ENCODE results near the gene CYB5RL. TPM values are rescaled to one million over a fixed set of nuclear protein-coding genes. Genes with fewer than 3 reads are reported as not detected.

The CYB5RL gene
- total RNA-seq, 3 donors from 2014 or later (not counting 1 experiment from before 2014, with no cell fraction given), result 5.6 to 6.7 (median 6.2) TPM

GRCh38 chr1:54199151-54199764, 572 bp downstream of the CYB5RL start:
- Mint-ChIP-seq H3K27me3 (ENCODE audit: low read depth in 2 of 2) (no peaks in the 10 kb centered on the region), H3K4me3 (peak overlapping the region; percentile 92)

GRCh38 chr1:54193453-54193852, 6.4 kb downstream of the CYB5RL start:
- no peak overlapping the region for H3K4me3 ChIP-seq (ENCODE audit: low read length)
- Mint-ChIP-seq H3K4me3 (no peak overlapping the region), H3K27me3 (ENCODE audit: low read depth in 2 of 2) (no peaks in the 10 kb centered on the region), H3K4me1 (no peaks in the 10 kb centered on the region), H3K27ac (no peak overlapping the region), H3K9me3 (no peaks in the 10 kb centered on the region), H3K36me3 (no peaks in the 10 kb centered on the region)
- H3K27me3 ChIP-seq (ENCODE audit: control insufficient read depth, insufficient read depth, low read length), result no peaks in the 10 kb centered on the region
- H3K27ac ChIP-seq (ENCODE audit: low read length), result no peak overlapping the region
- WGBS (ENCODE audit: insufficient coverage), result 98% methylated on average over 5 of the region's 5 CpGs
- peaks cover 10% of the 10 kb centered on the region for H3K36me3 ChIP-seq (ENCODE audit: control insufficient read depth, insufficient read depth, low read length)
- intact Hi-C loops (cut with micrococcal nuclease), result no loop called here
- ATAC-seq (no peak), DNase-seq (no peak)
- H3K4me1 ChIP-seq (ENCODE audit: control insufficient read depth, insufficient read depth, low read length), result no peaks in the 10 kb centered on the region
- no peak for TF ChIP-seq CTCF (IDR thresholded peaks at IDR 0.05)
- H3K9me3 ChIP-seq (ENCODE audit: control insufficient read depth, insufficient read depth, low read length), result no peaks in the 10 kb centered on the region

More at GRCh38 chr1:54199151-54199764, 572 bp downstream of the CYB5RL start:
- Histone ChIP-seq H3K4me3 (ENCODE audit: low read length) (peak overlapping the region; percentile 83), H3K27ac (ENCODE audit: low read length) (no peak overlapping the region), H3K9me3 (ENCODE audit: control insufficient read depth, insufficient read depth, low read length) (no peaks in the 10 kb centered on the region), H3K27me3 (ENCODE audit: control insufficient read depth, insufficient read depth, low read length) (no peaks in the 10 kb centered on the region), H3K4me1 (ENCODE audit: control insufficient read depth, insufficient read depth, low read length) (peaks cover 13% of the 10 kb centered on the region), H3K36me3 (ENCODE audit: control insufficient read depth, insufficient read depth, low read length) (peaks cover 3% of the 10 kb centered on the region)
- 12% methylated on average over 17 of the region's 17 CpGs for WGBS (ENCODE audit: insufficient coverage)
- intact Hi-C loops (cut with micrococcal nuclease), result no loop called here
- no peak for DNase-seq
- no peaks in the 10 kb centered on the region for H3K9me3 Mint-ChIP-seq
- peak overlapping the region; percentile 84 to 90 for H3K27ac Mint-ChIP-seq
- no peak for ATAC-seq
- H3K4me1 Mint-ChIP-seq, result peaks cover 32 to 36% of the 10 kb centered on the region in 2 donors
- TF ChIP-seq CTCF (IDR thresholded peaks at IDR 0.05), result no peak
- H3K36me3 Mint-ChIP-seq, result no peaks in the 10 kb centered on the region

DNA sequence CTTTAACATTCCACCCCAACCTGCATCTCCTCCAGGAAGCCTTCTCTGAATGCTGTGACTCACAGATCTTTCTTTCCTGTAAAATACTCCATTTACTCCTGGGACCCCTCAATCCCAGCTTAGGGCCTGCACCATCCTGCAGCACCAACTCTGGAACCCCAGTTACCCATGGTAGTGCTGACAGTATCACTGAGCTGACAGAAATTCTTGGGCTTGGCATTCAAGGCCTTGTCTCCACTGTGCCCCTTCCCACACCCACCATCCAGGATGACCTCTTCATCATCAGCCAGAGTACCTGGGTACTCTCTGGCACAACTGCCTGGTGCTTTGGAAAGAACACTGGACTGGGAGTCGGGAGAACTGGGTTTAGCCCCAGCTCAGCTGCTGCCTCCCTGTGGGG, 8.3 kb downstream of the CYB5RL start:
- H3K4me1 ChIP-seq (ENCODE audit: control insufficient read depth, insufficient read depth, low read length), result no peaks in the 10 kb centered on the region
- no peaks in the 10 kb centered on the region for H3K27me3 ChIP-seq (ENCODE audit: control insufficient read depth, insufficient read depth, low read length)
- intact Hi-C loops (cut with micrococcal nuclease), result no loop called here
- DNase-seq, result no peak
- H3K9me3 Mint-ChIP-seq, result no peaks in the 10 kb centered on the region
- H3K27ac ChIP-seq (ENCODE audit: low read length), result no peak overlapping the region
- no peaks in the 10 kb centered on the region for H3K9me3 ChIP-seq (ENCODE audit: control insufficient read depth, insufficient read depth, low read length)
- H3K4me1 Mint-ChIP-seq, result no peaks in the 10 kb centered on the region
- no peaks in the 10 kb centered on the region for H3K27me3 Mint-ChIP-seq (ENCODE audit: low read depth in 2 of 2)
- H3K27ac Mint-ChIP-seq, result no peak overlapping the region
- H3K4me3 Mint-ChIP-seq, result no peak overlapping the region
- 100% methylated on average over 1 of the region's 1 CpG for WGBS (ENCODE audit: insufficient coverage)
- no peaks in the 10 kb centered on the region for H3K36me3 Mint-ChIP-seq
- H3K4me3 ChIP-seq (ENCODE audit: low read length), result no peak overlapping the region
- H3K36me3 ChIP-seq (ENCODE audit: control insufficient read depth, insufficient read depth, low read length), result peaks cover 10% of the 10 kb centered on the region
- no peak for TF ChIP-seq CTCF (IDR thresholded peaks at IDR 0.05)
- no peak for ATAC-seq

DNA sequence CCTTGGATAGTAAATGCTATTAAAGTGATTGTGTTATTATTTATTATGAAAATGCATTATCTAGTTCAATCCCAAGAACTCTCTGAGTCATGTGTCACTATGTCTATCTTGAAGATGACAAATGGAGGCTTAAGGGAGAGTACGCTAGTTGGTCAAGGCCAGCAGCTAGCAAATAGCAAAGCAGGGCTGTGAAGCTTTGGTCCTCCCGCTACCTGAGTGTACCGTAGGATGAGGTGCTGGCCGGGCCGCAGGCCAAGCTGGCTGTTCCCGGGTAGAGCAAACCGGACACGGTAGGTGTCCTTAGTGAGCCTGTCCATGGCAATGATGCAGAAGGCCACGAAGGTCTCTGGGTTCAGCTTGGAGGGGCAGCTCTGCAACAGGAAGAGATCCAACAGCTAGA, 9.3 kb downstream of the CYB5RL start:
- peaks cover 6% of the 10 kb centered on the region for H3K36me3 Mint-ChIP-seq
- H3K9me3 Mint-ChIP-seq, result no peaks in the 10 kb centered on the region
- intact Hi-C loops (cut with micrococcal nuclease), result no loop called here
- ATAC-seq (no peak), DNase-seq (no peak)
- Histone ChIP-seq H3K36me3 (ENCODE audit: control insufficient read depth, insufficient read depth, low read length) (peaks cover 10% of the 10 kb centered on the region), H3K27ac (ENCODE audit: low read length) (no peak overlapping the region), H3K4me3 (ENCODE audit: low read length) (no peak overlapping the region), H3K4me1 (ENCODE audit: control insufficient read depth, insufficient read depth, low read length) (no peaks in the 10 kb centered on the region), H3K9me3 (ENCODE audit: control insufficient read depth, insufficient read depth, low read length) (no peaks in the 10 kb centered on the region), H3K27me3 (ENCODE audit: control insufficient read depth, insufficient read depth, low read length) (no peaks in the 10 kb centered on the region)
- H3K4me1 Mint-ChIP-seq, result no peaks in the 10 kb centered on the region
- no peak for TF ChIP-seq CTCF (IDR thresholded peaks at IDR 0.05)
- no peaks in the 10 kb centered on the region for H3K27me3 Mint-ChIP-seq (ENCODE audit: low read depth in 2 of 2)
- H3K27ac Mint-ChIP-seq, result no peak overlapping the region
- 98% methylated on average over 9 of the region's 9 CpGs for WGBS (ENCODE audit: insufficient coverage)
- no peak overlapping the region for H3K4me3 Mint-ChIP-seq

Measured in natural killer cell (primary cell).